ENCODE measurements around the gene WNT1. TPM values are rescaled to one million over a fixed set of nuclear protein-coding genes. Genes with fewer than 3 reads are reported as not detected.

Gene WNT1
- total RNA-seq, 2 experiments from 2014 or later = 0.81 to 1.1 TPM

GRCh38 chr12:48982397-48983080 lies 4.4 kb downstream of the WNT1 start:
- H3K27me3 Mint-ChIP-seq (ENCODE audit: low read depth) = peaks cover 70% of the 10 kb centered on the region
- ChIA-PET CTCF (interaction anchor here (0.9 to 3.1 kb wide), 10 partner anchors 9 to 380 kb away, joined by 3 to 18 read pairs (median 4); partner anchors contain the start of gene WNT10B), POLR2A (no interaction called here)

GRCh38 chr12:48985475-48985897 lies 7.4 kb downstream of the WNT1 start:
- no peak overlapping the region for H3K4me3 Mint-ChIP-seq
- POLR2A ChIA-PET = no interaction called here
- no peak for ATAC-seq

More at GRCh38 chr12:48982397-48983080, 4.4 kb downstream of the WNT1 start:
- Mint-ChIP-seq H3K9me3 (ENCODE audit: insufficient read depth) (no peaks in the 10 kb centered on the region), H3K4me3 (peak overlapping the region; percentile 76), H3K36me3 (ENCODE audit: low read depth) (no peaks in the 10 kb centered on the region), H3K27ac (no peak overlapping the region), H3K4me1 (ENCODE audit: low read depth) (peaks cover 49% of the 10 kb centered on the region)
- DNase-seq (no peak), ATAC-seq (no peak)

DNA sequence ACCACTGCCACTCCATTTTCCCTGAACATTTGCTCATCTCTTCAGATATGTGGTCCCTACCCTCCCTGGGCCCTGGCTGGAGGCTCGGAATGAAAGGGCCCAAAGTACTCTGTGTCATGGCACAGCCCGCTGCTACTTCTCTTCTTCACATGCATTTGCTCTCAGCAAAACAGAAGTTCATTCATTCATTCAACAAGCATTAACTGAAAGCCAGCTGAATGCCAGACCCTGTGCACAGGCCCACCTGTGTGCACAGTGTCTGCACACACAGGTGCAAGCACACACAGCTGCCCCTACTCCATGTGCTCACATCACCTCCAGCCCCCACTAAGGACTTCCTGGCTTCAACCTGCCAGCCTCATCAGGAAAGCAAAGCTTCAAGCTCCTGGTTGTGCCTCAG lies 7.8 kb downstream of the WNT1 start:
- no peak overlapping the region for H3K4me3 Mint-ChIP-seq
- ATAC-seq (no peak), DNase-seq (no peak)
- no peaks in the 10 kb centered on the region for H3K36me3 Mint-ChIP-seq (ENCODE audit: low read depth)
- POLR2A ChIA-PET = no interaction called here
- no peak overlapping the region for H3K27ac Mint-ChIP-seq
- H3K9me3 Mint-ChIP-seq (ENCODE audit: insufficient read depth) = no peaks in the 10 kb centered on the region
- H3K27me3 Mint-ChIP-seq (ENCODE audit: low read depth) = peaks cover 78% of the 10 kb centered on the region
- peaks cover 26% of the 10 kb centered on the region for H3K4me1 Mint-ChIP-seq (ENCODE audit: low read depth)
- CTCF ChIA-PET = interaction anchor here (0.7 to 3.6 kb wide), 4 partner anchors 8 to 14 kb away, joined by 3 to 77 read pairs (median 4); partner anchors contain the start of gene WNT1

More at GRCh38 chr12:48985475-48985897, 7.4 kb downstream of the WNT1 start:
- Mint-ChIP-seq H3K9me3 (ENCODE audit: insufficient read depth) (no peaks in the 10 kb centered on the region), H3K36me3 (ENCODE audit: low read depth) (no peaks in the 10 kb centered on the region), H3K4me1 (ENCODE audit: low read depth) (peaks cover 30% of the 10 kb centered on the region), H3K27me3 (ENCODE audit: low read depth) (peaks cover 78% of the 10 kb centered on the region), H3K27ac (no peak overlapping the region)
- DNase-seq = no peak
- CTCF ChIA-PET = interaction anchor here (0.7 to 1.0 kb wide), 3 partner anchors 11 to 132 kb away, joined by 3 read pairs; no protein-coding TSS in a partner anchor

DNA sequence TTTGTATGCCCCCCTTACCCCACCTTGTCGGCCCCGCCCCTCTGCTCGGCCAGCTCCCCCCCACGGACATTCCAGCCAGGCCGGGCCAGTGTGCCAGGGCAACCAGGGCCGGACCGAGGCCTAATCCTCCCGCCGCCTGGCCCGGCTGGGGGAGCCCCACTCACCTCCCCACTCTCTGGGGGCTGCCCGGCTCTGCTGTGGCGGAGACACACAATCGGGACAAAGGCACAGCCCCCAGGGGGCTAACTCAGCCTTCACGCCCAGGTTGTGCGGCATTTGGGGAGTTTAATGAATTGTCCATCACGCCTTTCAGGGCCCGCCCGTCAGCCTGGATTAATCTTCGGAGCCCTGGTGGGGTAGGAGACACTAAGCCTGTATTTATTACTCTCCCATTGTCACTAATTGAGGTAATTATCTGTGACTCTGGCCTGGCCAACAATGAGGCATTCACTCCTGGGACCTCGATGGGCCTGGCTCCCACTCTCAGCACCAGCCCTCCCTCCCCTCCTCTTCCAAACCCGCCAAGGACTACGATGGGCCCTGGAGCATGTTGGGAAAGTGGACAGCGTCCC lies 8.7 kb downstream of the WNT1 start:
- no peaks in the 10 kb centered on the region for H3K9me3 Mint-ChIP-seq (ENCODE audit: insufficient read depth)
- H3K4me1 Mint-ChIP-seq (ENCODE audit: low read depth) = peaks cover 17% of the 10 kb centered on the region
- ChIA-PET CTCF (interaction anchor here (0.8 to 4.1 kb wide), 9 partner anchors 8 to 97 kb away, joined by 3 to 106 read pairs (median 15); partner anchors contain the start of genes ARF3, DDN and WNT1), POLR2A (no interaction called here)
- ATAC-seq (no peak), DNase-seq (no peak)
- peaks cover 69% of the 10 kb centered on the region for H3K27me3 Mint-ChIP-seq (ENCODE audit: low read depth)
- H3K36me3 Mint-ChIP-seq (ENCODE audit: low read depth) = no peaks in the 10 kb centered on the region
- H3K27ac Mint-ChIP-seq = no peak overlapping the region
- no peak overlapping the region for H3K4me3 Mint-ChIP-seq

DNA sequence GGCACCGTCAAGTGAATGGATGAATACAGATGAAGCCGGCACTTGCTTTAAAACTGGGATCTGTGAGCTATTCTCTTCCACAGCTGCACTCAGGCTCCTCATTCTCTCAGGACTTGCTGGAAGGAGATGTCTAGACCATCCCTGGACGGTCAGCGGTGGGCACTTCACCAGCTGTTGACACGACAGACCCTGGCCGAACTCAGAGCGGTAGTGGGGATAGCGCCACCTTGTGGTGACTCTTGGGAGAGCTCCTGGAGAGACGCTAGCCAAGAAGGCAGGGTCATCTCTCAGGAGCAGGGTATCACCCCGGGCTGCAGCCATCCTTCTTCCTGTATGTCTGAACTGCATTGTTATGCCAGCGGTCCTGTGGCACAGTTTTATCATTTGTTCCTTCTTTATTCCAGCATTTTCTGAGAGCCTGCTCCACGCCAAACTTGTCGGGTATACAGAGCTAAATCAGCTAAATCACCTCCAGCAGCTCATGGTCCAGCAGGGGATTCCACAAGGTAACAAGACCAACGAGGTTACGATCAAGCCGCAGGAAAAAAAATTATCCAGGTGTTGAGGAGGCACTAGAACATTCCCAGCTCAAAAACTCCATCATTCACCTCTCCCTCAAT lies 10.0 kb downstream of the WNT1 start:
- Mint-ChIP-seq H3K27ac (no peak overlapping the region), H3K4me3 (no peak overlapping the region), H3K27me3 (ENCODE audit: low read depth) (peaks cover 65% of the 10 kb centered on the region), H3K36me3 (ENCODE audit: low read depth) (no peaks in the 10 kb centered on the region), H3K4me1 (ENCODE audit: low read depth) (peaks cover 8% of the 10 kb centered on the region), H3K9me3 (ENCODE audit: insufficient read depth) (no peaks in the 10 kb centered on the region)
- ATAC-seq = peak; percentile 81
- peak; percentile 84 for DNase-seq
- POLR2A ChIA-PET = interaction anchor here (0.5 to 1.0 kb wide), 4 partner anchors 9 to 270 kb away, joined by 3 to 7 read pairs (median 4); partner anchors contain the start of genes DDX23 and RND1
- CTCF ChIA-PET = interaction anchor here (0.5 to 4.1 kb wide), 68 partner anchors 10 to 331 kb away, joined by 3 to 106 read pairs (median 5); partner anchors contain the start of genes ARF3, DDN, DDX23 and DHH

GRCh38 chr12:48990552-48990951 lies 12.4 kb downstream of the WNT1 start:
- ATAC-seq (no peak), DNase-seq (no peak)
- peaks cover 14% of the 10 kb centered on the region for H3K4me1 Mint-ChIP-seq (ENCODE audit: low read depth)
- H3K4me3 Mint-ChIP-seq = no peak overlapping the region
- ChIA-PET POLR2A (no interaction called here), CTCF (interaction anchor here (1.2 to 4.1 kb wide), 2 partner anchors 9 to 10 kb away, joined by 3 to 106 read pairs; partner anchors contain the start of gene DDN)
- no peak overlapping the region for H3K27ac Mint-ChIP-seq
- H3K27me3 Mint-ChIP-seq (ENCODE audit: low read depth) = peaks cover 61% of the 10 kb centered on the region
- no peaks in the 10 kb centered on the region for H3K9me3 Mint-ChIP-seq (ENCODE audit: insufficient read depth)
- H3K36me3 Mint-ChIP-seq (ENCODE audit: low read depth) = no peaks in the 10 kb centered on the region

DNA sequence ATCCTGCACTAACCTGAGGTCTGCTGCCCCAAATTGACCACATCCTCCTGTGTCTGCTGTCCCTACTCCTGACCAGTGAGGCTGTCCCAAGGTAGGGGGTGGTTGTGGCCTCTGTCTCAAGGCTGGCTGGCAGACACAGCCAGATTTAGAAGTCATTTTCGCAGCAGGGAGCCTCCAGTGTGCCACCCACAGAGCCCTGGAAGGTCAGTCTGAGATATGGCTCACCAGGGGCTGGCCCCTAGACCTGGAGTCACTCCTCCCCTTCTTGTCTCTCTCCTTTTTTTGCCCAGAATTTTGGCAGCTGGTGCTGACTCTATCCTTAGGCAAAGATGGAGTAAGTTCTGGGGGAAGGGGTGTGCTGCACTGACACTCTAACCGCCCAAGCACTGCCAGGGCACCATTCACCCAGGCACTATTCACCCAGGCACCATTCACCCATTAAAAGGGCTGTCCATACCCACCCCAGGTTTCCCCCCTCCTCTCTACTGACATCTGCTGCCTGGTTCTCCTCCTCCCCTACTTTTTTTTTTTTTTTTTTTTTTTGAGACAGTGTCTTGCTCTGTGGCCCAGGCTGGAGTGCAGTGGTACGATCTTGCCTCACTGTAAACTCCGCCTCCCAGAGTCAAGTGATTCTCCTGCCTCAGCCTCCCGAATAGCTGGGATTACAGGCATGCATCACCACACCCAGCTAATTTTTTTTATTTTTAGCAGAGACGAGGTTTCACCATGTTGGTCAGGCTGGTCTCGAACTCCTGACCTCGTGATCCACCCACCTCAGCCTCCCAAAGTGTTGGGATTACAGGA lies 13.3 kb downstream of the WNT1 start:
- ChIA-PET CTCF (interaction anchor here (0.6 to 3.4 kb wide), 3 partner anchors 18 to 367 kb away, joined by 3 to 13 read pairs (median 8); partner anchors contain the start of gene DDX23), POLR2A (no interaction called here)
- Mint-ChIP-seq H3K4me1 (ENCODE audit: low read depth) (peaks cover 18% of the 10 kb centered on the region), H3K36me3 (ENCODE audit: low read depth) (no peaks in the 10 kb centered on the region), H3K27me3 (ENCODE audit: low read depth) (peaks cover 64% of the 10 kb centered on the region), H3K27ac (no peak overlapping the region), H3K9me3 (ENCODE audit: insufficient read depth) (no peaks in the 10 kb centered on the region), H3K4me3 (no peak overlapping the region)
- DNase-seq (no peak), ATAC-seq (no peak)

DNA sequence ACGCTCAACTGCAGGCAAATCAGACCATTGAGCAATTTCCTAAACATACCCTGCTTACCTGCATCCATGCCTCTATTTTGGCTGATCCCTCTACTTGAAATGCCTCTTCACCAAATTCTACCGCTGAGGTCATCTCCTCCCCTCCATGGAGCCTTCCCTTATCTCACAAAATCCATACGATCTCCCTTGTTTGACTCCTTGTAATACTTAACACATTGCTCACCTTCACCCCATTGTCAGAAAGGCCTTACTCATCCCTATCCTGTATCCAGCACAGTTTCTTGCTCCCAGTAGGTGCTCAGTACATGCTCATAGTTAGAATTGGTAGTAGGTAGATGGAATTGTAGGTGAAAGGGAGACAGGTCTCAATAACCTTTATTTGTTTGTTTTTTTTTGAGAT lies 15.7 kb downstream of the WNT1 start:
- ChIA-PET POLR2A (no interaction called here), CTCF (interaction anchor here (1.1 to 3.4 kb wide), 9 partner anchors 8 to 141 kb away, joined by 3 to 13 read pairs (median 4); partner anchors contain the start of genes DDX23, FKBP11 and WNT10B)
- Mint-ChIP-seq H3K27me3 (ENCODE audit: low read depth) (peaks cover 62% of the 10 kb centered on the region), H3K9me3 (ENCODE audit: insufficient read depth) (no peaks in the 10 kb centered on the region), H3K27ac (no peak overlapping the region), H3K36me3 (ENCODE audit: low read depth) (no peaks in the 10 kb centered on the region), H3K4me1 (ENCODE audit: low read depth) (peaks cover 23% of the 10 kb centered on the region), H3K4me3 (no peak overlapping the region)
- DNase-seq (no peak), ATAC-seq (no peak)

DNA sequence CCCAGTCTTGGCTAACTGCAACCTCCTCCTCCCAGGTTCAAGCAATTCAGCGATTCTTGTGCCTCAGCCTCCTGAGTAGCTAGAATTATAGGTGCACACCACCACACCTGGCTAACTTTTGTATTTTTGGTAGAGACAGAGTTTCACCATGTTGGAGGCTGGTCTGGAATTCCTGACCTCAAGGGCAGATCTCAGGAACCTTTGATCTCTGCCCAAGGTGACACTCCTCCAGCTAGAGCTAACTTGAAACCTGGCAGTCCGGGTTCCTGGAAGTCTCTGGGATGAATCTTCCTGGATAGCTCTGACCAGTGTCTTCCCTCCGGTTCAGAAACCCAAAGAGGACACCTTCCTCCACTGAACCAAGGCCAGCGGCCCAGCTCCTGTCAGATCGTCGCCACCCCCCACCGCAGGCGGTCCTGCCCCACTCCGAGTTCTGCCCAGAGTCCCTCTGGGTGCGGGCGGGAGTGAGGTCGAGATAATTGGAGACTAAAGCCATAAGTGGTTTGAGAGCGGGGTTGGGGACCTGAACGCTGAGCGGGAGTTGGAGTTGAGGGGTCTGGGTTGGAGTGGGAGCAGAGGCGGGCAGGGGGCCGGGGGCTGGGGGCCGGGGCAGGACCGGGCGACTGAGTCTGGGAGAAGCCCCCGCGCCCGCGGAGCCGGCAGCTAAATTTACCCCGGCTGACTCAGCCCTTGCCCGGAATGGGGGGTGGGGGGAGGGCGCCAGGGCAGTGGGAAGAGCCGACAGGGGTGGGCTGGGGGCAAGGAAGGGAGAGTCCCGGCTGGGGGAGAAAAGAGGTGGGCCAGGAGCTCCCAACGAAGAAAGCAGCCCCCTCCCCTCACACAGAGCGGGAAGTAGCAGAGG lies 16.3 kb downstream of the WNT1 start:
- DNase-seq = no peak
- H3K4me3 Mint-ChIP-seq = no peak overlapping the region

GRCh38 chr12:48995086-48995879 lies 17.2 kb downstream of the WNT1 start:
- DNase-seq (peak; percentile 64), ATAC-seq (peak; percentile 43)
- peaks cover 37% of the 10 kb centered on the region for H3K4me1 Mint-ChIP-seq (ENCODE audit: low read depth)
- H3K36me3 Mint-ChIP-seq (ENCODE audit: low read depth) = peaks cover 5% of the 10 kb centered on the region
- H3K4me3 Mint-ChIP-seq = no peak overlapping the region
- no peak overlapping the region for H3K27ac Mint-ChIP-seq
- CTCF ChIA-PET = interaction anchor here (0.8 to 3.7 kb wide), 14 partner anchors 9 to 143 kb away, joined by 3 to 46 read pairs (median 4); partner anchors contain the start of genes DDX23, FKBP11, WNT1 and WNT10B
- POLR2A ChIA-PET = no interaction called here
- H3K9me3 Mint-ChIP-seq (ENCODE audit: insufficient read depth) = no peaks in the 10 kb centered on the region
- peaks cover 58% of the 10 kb centered on the region for H3K27me3 Mint-ChIP-seq (ENCODE audit: low read depth)

More for the DNA sequence above, 16.3 kb downstream of the WNT1 start:
- Mint-ChIP-seq H3K4me1 (ENCODE audit: low read depth) (peaks cover 28% of the 10 kb centered on the region), H3K36me3 (ENCODE audit: low read depth) (no peaks in the 10 kb centered on the region), H3K27me3 (ENCODE audit: low read depth) (peaks cover 59% of the 10 kb centered on the region), H3K9me3 (ENCODE audit: insufficient read depth) (no peaks in the 10 kb centered on the region), H3K27ac (no peak overlapping the region)
- CTCF ChIA-PET = interaction anchor here (0.7 to 3.7 kb wide), 12 partner anchors 8 to 142 kb away, joined by 3 to 29 read pairs (median 4); partner anchors contain the start of genes DDX23, FKBP11, WNT1 and WNT10B
- no peak for ATAC-seq
- POLR2A ChIA-PET = no interaction called here
